ENCODE results near the gene DNAJC15.

Gene DNAJC15

GRCh38 chr13:43133792-43134191 is 110.4 kb downstream of the DNAJC15 start:
- no peaks in the 10 kb centered on the region for H3K9me3 ChIP-seq (ENCODE audit: control insufficient read depth, insufficient read depth, low read depth, low read length)
- H3K27ac ChIP-seq (ENCODE audit: extremely low read depth, low read depth, low read length) = no peak overlapping the region
- no peak overlapping the region for H3K4me3 ChIP-seq (ENCODE audit: low read depth, low read length)
- no peaks in the 10 kb centered on the region; the same call in 1 of the 2 replicates for H3K4me1 ChIP-seq (ENCODE audit: control insufficient read depth, insufficient read depth, low read length)
- CTCF ChIA-PET = interaction anchor here (0.6 to 1.7 kb wide), 3 partner anchors 49 to 259 kb away, joined by 3 to 4 read pairs (median 4); no protein-coding TSS in a partner anchor
- TF ChIP-seq ZNF174 (tag by site-specific recombination; IDR thresholded peaks at IDR 0.05) (no peak), ZXDB (tag by site-specific recombination; IDR thresholded peaks at IDR 0.05) (no peak), ZNF623 (tag by site-specific recombination; IDR thresholded peaks at IDR 0.05) (no peak), ZNF292 (tag by site-specific recombination; IDR thresholded peaks at IDR 0.05; ENCODE audit: borderline replicate concordance, low read depth) (no peak), ZNF433 (tag by site-specific recombination; IDR thresholded peaks at IDR 0.05; ENCODE audit: low read depth) (no peak), ZNF707 (tag by site-specific recombination; IDR thresholded peaks at IDR 0.05) (no peak), KLF8 (tag by site-specific recombination; IDR thresholded peaks at IDR 0.05) (no peak), ZNF18 (tag by site-specific recombination; IDR thresholded peaks at IDR 0.05) (no peak), ZNF324 (tag by site-specific recombination; IDR thresholded peaks at IDR 0.05) (no peak), ZSCAN18 (tag by site-specific recombination; IDR thresholded peaks at IDR 0.05) (no peak), ZNF404 (tag by site-specific recombination; IDR thresholded peaks at IDR 0.05) (no peak), ZNF394 (tag by site-specific recombination; IDR thresholded peaks at IDR 0.05; ENCODE audit: borderline replicate concordance) (no peak), ZNF510 (tag by site-specific recombination; IDR thresholded peaks at IDR 0.05; ENCODE audit: insufficient replicate concordance) (no peak), ZNF501 (tag by site-specific recombination; IDR thresholded peaks at IDR 0.05) (no peak), ZNF248 (tag by site-specific recombination; IDR thresholded peaks at IDR 0.05) (no peak)
- POLR2A ChIA-PET = no interaction called here
- H3K36me3 ChIP-seq (ENCODE audit: control insufficient read depth in 2 of 2, insufficient read depth in 1 of 2, low read length in 2 of 2) = no peaks in the 10 kb centered on the region

- Histone ChIP-seq H3K27ac (ENCODE audit: extremely low read depth, low read depth, low read length) (no peak overlapping the region), H3K9me3 (ENCODE audit: control insufficient read depth, insufficient read depth, low read depth, low read length) (no peaks in the 10 kb centered on the region), H3K4me3 (ENCODE audit: low read depth, low read length) (no peak overlapping the region), H3K4me1 (ENCODE audit: control insufficient read depth, insufficient read depth, low read length) (no peaks in the 10 kb centered on the region), H3K36me3 (ENCODE audit: control insufficient read depth in 2 of 2, insufficient read depth in 1 of 2, low read length in 2 of 2) (no peaks in the 10 kb centered on the region)
- POLR2A ChIA-PET = no interaction called here
- CTCF ChIA-PET = interaction anchor here (0.6 to 0.8 kb wide), 3 partner anchors 10 to 301 kb away, joined by 3 to 6 read pairs (median 3); no protein-coding TSS in a partner anchor
- TF ChIP-seq ZBTB49 (tag by site-specific recombination; IDR thresholded peaks at IDR 0.05; ENCODE audit: low read depth) (no peak), ZNF214 (tag by site-specific recombination; IDR thresholded peaks at IDR 0.05; ENCODE audit: borderline replicate concordance) (no peak), ZNF121 (tag by site-specific recombination; IDR thresholded peaks at IDR 0.05) (no peak), ZNF777 (tag by site-specific recombination; IDR thresholded peaks at IDR 0.05; ENCODE audit: borderline replicate concordance) (no peak), ZNF571 (tag by site-specific recombination; IDR thresholded peaks at IDR 0.05) (no peak), ZNF560 (tag by site-specific recombination; IDR thresholded peaks at IDR 0.05; ENCODE audit: borderline replicate concordance) (no peak), ZNF394 (tag by site-specific recombination; IDR thresholded peaks at IDR 0.05; ENCODE audit: borderline replicate concordance) (no peak), ZNF23 (tag by site-specific recombination; IDR thresholded peaks at IDR 0.05; ENCODE audit: borderline replicate concordance) (no peak), YY2 (tag by site-specific recombination; IDR thresholded peaks at IDR 0.05) (no peak), ZEB2 (tag by site-specific recombination; IDR thresholded peaks at IDR 0.05) (no peak), ZBTB20 (tag by site-specific recombination; IDR thresholded peaks at IDR 0.05) (no peak), ZNF362 (tag by site-specific recombination; IDR thresholded peaks at IDR 0.05) (no peak), ZNF596 (tag by site-specific recombination; IDR thresholded peaks at IDR 0.05) (no peak), ATF2 (tag by site-specific recombination; IDR thresholded peaks at IDR 0.05; ENCODE audit: low read depth) (no peak), ZNF354C (tag by site-specific recombination; IDR thresholded peaks at IDR 0.05; ENCODE audit: borderline replicate concordance, low read depth) (no peak)
These were observed 111.5 kb downstream of the DNAJC15 start for GRCh38 chr13:43134868-43135267.

Measured in HEK293 (cell line).